DMS114 treated with DMSO at 0.1 percent for 48 hours (cell line): ENCODE measurements around the gene PTPN2.
"Not testable (repeated sequence)": the region's sequence is repeated elsewhere in the genome, so short reads cannot be mapped to it uniquely, and the experiment has no call there.

Experiments
- DNase-seq: peaks from one replicate; lab custom pipeline; 2025; ENCODE audit not compliant: unreplicated experiment; lab: John Stamatoyannopoulos, UW

PTPN2 gene

GRCh38 chr18:12883684-12884405 lies at the start of gene PTPN2:
Gene PTPN2 (minus strand): TSS chr18:12884237. CDS start chr18:12884141, 96 bp downstream.
- peak; percentile 81 for DNase-seq

- no peak for DNase-seq
Measured at GRCh38 chr18:12933327-12933726, 49.3 kb upstream of the PTPN2 start.

GRCh38 chr18:12930908-12931307 lies 46.9 kb upstream of the PTPN2 start:
- no peak for DNase-seq

- no peak for DNase-seq
Measured at GRCh38 chr18:12930376-12930775, 46.3 kb upstream of the PTPN2 start.

- DNase-seq = no peak
Measured at GRCh38 chr18:12929477-12930083, 45.5 kb upstream of the PTPN2 start.

GRCh38 chr18:12928641-12929040 lies 44.6 kb upstream of the PTPN2 start:
- no peak for DNase-seq

- no peak for DNase-seq
Measured at GRCh38 chr18:12928206-12928605, 44.2 kb upstream of the PTPN2 start.

GRCh38 chr18:12924616-12925015 lies 40.6 kb upstream of the PTPN2 start:
- DNase-seq = no peak

GRCh38 chr18:12922266-12922665 lies 38.2 kb upstream of the PTPN2 start:
- no peak for DNase-seq

GRCh38 chr18:12921178-12921577 lies 37.1 kb upstream of the PTPN2 start:
- no peak for DNase-seq

GRCh38 chr18:12911929-12912703 lies 28.1 kb upstream of the PTPN2 start:
- no peak for DNase-seq

GRCh38 chr18:12911025-12911928 lies 27.2 kb upstream of the PTPN2 start:
- DNase-seq = no peak

- no peak for DNase-seq
Measured at GRCh38 chr18:12908706-12909105, 24.7 kb upstream of the PTPN2 start.

GRCh38 chr18:12907258-12907925 lies 23.4 kb upstream of the PTPN2 start:
- DNase-seq = no peak

- DNase-seq = no peak
Measured at GRCh38 chr18:12906773-12907172, 22.7 kb upstream of the PTPN2 start.

GRCh38 chr18:12906119-12906518 lies 22.1 kb upstream of the PTPN2 start:
- DNase-seq = no peak

GRCh38 chr18:12904012-12904516 lies 20.0 kb upstream of the PTPN2 start:
- no peak for DNase-seq

- not testable (repeated sequence) for DNase-seq
Measured at GRCh38 chr18:12901208-12901607, 17.2 kb upstream of the PTPN2 start.

- not testable (repeated sequence) for DNase-seq
Measured at GRCh38 chr18:12896784-12897333, 12.8 kb upstream of the PTPN2 start.

- no peak for DNase-seq
Measured at GRCh38 chr18:12895626-12896025, 11.6 kb upstream of the PTPN2 start.
